SH-SY5Y (cell line): ENCODE data around the gene CCDC9.

Experiments
- GATA2 ChIP-seq: IDR thresholded peaks from 2 replicates; pipeline ENCODE4 v1.6.1; 2011; ENCODE audit warnings: mild to moderate bottlenecking, low read depth, low read length
- GATA3 ChIP-seq: IDR thresholded peaks from 2 replicates; pipeline ENCODE4 v1.6.1; 2011; ENCODE audit warnings: low read depth, mild to moderate bottlenecking, low read length, moderate library complexity

CCDC9 gene

DNA sequence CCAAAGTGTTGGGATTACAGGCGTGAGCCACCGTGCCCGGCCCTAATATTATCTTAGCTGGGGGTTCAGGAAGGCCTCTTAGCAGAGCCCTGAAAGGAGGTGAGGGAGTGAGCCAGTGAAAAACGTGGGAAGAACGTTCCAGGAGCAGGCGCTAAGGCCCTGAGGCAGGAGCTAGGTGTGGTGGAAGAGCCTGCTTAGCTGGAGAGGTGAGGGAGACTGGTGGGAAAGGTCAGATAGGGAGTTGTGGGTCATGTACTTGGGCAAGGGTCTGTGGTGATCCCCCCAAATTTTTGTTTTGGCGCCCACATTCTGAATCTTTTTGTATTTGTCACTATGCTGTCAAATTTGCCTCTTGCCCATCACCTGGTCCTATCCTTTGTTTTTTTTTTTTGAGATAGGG lies 13.3 kb downstream of the CCDC9 start:
- TF ChIP-seq GATA2 (no peak), GATA3 (no peak)

DNA sequence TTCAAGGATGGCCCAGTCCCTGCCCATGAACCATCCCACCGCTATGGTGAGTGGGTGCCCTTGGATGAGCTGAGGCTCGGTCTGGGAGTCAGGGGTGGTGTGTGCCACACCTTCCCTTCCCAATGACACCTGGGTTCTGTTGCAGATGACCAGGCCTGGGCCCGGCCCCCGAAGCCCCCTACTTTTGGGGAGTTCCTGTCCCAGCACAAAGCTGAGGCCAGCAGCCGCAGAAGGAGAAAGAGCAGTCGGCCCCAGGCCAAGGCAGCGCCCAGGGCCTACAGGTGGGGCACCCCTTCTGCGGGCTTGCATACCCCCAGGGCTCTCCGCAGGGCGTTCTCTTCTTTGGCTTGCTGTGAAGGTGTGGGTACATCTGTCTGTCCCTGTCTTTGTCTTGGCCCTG lies 14.1 kb downstream of the CCDC9 start:
- TF ChIP-seq GATA2: no peak
- no peak for TF ChIP-seq GATA3

DNA sequence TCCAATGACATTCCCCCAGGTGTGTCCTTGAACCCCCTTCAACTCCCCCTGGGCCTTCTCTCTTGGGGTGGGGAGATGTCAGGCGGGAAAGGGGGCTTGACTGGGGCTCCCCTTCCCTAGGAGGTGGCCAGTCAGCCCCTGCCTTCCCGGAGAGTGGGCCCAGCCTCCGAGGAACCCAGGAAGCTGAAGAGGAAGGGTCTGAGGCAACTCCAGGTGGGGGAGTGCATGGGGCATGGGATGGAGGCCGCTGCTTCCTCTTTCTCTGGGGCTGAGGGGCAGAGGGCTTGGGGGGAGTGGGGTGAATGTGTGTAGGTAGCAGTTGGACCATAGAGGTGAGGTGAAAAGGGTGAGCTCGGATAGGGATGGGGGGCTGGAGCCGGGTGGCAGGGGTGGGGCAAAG lies 15.6 kb downstream of the CCDC9 start:
- TF ChIP-seq GATA3: no peak
- TF ChIP-seq GATA2: no peak

DNA sequence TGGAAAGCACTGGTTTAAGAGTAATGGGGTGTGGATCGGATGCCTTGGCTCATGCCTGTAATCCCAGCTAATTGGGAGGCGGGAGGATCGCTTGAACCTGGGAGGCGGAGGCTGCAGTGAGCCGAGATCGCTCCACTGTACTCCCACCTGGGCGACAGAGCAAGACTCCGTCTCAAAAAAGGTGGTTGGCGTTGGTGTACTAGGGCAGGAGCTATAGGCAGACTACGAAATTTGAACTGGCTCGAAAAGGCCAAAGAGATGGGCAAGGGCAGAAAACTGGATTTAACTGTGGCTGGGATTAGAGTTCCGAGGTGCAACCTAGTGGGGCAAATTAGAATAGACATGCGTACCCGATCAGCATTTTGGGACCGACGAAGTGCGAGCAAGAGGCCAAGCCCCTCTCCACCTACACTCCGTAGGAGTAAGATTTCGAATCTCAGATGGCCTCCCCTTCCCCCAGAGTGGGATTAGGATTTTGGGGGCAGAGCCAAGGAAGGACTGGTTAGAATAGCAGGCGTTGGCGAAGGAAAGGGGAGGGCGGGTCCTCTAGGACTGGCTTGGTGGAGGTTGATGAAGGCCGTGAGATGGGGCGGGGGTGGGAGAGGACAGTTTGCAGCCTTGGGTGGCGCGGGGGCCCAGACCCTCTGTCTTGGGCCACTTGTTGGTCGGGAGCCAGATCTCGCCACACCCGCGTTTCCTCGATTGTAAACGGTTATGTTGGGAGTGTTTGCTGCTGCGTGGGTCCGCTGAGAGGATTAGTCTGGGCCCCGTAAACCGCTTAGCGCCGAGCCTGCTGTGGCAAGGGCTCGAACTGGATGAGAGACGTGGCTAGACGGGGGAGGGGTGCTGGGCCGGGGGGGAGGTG lies 16.4 kb downstream of the CCDC9 start:
- TF ChIP-seq GATA3 (no peak), GATA2 (no peak)

DNA sequence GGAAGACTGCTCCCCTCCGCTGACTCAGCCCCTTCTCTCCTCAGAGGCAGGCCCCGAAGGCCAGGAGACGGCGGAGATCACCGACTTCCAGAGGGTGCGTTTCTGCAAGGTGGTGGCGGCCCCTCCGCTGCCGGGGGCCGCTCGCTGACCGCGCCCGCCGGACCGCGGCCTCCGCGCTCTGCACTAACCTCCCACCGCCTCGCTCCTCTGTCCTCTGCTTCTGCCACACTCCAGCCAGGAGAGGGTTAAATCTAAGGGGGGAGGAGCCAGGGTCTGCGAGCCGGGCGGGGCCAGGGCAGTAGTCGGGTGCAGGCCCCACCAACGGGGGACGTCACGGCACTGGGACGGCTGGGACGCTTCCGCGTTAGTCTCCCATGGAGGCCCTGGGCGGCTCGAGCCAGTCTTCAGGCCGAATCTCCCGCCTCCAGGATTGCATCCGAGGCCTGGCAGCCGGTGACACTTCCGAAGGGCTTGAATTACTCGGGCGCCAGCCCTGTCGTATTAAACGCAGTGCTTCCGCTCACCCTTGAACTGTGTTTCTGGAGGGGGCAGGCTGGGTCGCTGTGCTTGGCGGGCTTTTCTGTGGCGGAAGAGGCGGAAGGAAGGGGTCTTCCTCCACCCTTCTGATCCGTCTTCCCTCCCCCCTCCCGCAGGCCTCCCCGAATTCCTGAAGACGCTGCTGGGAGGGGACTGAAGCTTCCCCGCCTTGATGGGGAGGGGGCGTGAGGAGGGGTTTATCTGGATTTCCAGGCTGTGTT lies 17.2 kb downstream of the CCDC9 start:
- TF ChIP-seq GATA2 (no peak), GATA3 (no peak)

DNA sequence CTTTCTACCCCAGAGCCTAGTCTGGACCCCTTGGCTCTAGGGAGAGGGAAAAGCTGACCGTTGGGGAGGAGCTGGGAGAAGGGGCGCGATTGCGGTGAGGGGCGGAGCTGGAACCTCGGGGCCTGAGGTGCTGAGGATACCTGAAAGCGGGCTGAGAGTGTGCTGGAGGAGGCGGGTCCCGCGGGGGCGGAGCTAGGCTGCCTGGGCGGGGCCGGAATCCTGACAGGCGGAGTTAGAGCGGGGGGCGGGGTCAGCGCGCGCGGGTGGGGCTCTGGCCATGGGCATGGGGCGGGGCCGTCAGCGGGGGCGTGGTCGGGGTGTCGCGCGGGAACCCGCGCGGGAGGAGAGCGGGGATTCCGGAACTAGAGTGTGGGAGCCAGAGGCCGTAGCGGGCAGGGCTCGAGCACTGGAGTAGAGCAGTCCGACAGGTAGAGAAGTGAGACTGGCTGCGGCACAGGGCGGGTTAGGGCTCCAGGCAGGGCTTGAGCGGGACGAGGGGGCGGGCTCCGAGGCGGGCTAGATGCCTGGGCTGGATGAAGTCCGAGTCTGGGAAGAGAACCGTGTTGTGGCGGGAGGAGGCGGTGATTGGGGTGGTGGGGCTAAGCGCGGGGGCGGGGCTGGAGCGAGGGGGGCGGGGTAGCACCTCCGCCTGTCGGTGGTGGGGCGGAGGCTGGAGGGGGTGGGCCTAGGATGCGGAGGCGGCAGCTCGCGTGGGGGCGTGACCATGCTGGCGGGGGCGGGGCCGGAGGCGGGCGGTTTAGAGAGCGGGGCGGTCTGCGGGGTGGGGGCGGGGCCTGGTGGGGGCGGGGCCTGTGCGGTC lies 18.0 kb downstream of the CCDC9 start, which contains the start of gene INAFM1:
Gene INAFM1, plus strand, starts transcription at position 815 of the 820 bp plus-strand sequence. CDS start 35 bp downstream, outside the sequence.
- TF ChIP-seq GATA2: no peak
- no peak for TF ChIP-seq GATA3

DNA sequence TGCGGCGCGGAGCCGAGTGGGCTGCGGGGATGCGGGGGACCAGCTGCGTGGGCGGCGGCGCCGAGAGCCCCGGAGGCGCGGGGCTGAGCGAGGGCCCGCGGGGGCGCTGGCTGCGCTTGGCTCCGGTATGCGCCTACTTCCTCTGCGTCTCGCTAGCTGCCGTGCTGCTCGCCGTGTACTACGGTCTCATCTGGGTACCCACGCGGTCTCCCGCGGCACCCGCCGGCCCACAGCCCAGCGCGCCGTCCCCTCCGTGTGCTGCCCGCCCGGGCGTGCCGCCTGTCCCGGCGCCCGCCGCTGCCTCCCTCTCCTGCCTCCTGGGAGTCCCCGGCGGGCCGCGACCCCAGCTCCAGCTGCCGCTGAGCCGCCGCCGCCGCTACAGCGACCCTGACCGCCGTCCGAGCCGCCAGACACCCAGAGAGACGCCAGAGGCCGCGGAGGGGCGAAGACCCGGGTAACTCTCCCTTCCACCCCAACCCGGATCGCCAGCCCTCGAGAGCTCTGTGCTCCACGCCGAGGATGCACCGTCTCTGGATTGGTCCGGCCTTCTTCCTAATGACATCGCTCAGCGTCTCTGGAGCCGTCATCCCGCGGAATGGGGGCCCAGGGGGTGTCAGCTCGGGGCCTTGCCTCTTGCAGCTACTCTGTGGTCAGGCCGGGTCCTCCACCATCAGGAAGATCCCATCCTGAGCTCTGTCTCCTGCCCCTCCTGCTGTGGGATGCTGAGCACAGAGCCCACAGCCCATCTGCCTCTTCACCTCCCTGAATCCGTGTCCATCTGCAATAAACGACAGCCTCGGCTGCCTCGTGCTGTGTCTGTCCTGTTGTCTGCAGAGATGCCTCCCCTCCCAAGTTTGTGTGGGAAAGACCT lies 18.8 kb downstream of the CCDC9 start:
- TF ChIP-seq GATA2 (no peak), GATA3 (no peak)

DNA sequence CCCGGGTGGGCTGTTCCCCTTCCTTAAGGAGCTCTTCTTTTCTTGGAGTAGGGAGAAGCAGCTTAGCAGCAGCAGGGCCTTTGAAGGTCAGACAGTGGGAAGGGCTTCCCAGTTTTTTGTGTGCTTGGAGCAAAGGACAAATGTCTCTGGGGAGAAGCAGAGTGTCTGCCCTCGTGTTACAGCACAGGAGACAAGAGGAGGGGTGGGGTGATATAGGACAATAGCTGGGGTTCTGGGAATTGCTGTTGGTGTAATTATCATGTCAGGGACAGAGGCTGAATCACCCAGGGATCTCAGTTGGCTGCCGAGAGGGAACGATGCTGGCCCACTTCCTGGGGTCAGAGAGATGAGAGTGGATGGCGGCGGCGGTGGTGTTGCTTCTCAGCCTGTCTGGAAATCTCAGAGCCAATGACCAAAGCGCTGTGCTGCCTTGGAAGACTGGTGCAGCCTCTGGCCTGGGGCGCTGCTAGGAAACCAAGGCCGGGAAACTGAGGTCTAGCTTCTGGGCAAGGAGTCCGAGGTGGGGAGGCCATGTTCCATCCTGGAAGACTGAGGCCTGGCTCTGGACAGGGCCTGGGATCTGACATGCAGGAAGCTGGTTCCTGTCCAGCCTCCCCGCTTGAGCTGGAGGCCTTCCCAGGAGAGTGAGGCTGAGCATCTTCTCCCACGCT lies 19.6 kb downstream of the CCDC9 start:
- TF ChIP-seq GATA2: no peak
- TF ChIP-seq GATA3: no peak

DNA sequence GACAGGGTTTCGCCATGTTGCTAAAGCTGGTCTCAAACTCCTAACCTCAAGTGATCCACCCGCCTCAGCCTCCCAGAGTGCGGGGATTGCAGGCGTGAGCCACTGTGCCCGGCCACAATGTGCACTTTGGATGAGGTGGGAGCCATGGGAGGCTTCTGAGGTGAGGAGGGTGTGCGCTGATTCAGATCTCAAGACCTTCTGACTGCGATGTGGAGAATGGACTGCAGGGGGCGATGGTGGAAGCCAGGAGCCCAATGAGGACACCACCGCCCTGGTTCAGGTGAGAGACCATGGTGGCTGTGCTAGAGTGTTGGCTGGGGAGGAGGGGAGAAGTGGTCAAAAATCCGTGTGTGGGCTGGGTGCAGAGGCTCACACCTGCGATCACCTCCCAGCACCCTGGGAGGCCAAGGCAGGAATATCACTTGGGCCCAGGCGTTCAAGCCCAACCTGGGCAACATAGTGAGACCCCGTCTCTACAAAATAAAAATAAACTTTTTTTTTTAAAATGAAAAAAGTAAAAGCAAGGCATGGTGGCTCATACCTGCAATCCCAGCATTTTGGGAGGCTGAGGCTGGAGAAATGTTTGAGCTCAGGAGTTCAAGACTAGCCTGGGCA lies 24.0 kb downstream of the CCDC9 start:
- TF ChIP-seq GATA3 (no peak), GATA2 (no peak)

DNA sequence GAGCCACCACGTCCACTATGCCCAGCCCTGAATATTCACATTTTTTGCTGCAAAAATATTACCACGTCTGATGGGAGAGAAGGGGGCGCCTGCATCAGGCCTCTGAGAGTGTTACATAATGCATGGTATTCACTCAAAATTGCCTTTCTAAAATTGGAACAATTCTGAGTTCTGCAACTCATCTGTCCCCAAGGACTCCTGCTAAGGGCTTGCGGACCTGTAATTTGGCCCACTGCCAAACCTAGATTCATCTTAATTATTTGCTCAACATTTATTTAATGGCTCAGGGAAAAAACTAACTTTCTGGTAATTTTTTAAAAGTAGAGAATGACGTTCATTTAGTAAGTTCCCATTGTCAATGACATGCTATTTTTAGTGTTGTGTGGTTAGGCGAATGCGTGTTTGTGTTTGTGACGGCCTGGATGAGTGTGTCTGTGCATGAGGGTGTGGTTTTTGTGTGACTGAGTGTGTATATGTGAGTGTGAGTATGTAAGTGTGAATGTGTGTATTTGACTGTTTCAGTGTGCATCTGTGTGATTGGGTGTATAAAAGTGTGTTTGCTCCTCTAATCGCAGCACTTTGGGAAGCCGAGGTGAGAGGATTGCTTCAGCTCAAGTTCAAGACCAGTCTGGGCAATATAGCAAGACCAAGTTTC lies 27.2 kb downstream of the CCDC9 start:
- TF ChIP-seq GATA3 (no peak), GATA2 (no peak)

DNA sequence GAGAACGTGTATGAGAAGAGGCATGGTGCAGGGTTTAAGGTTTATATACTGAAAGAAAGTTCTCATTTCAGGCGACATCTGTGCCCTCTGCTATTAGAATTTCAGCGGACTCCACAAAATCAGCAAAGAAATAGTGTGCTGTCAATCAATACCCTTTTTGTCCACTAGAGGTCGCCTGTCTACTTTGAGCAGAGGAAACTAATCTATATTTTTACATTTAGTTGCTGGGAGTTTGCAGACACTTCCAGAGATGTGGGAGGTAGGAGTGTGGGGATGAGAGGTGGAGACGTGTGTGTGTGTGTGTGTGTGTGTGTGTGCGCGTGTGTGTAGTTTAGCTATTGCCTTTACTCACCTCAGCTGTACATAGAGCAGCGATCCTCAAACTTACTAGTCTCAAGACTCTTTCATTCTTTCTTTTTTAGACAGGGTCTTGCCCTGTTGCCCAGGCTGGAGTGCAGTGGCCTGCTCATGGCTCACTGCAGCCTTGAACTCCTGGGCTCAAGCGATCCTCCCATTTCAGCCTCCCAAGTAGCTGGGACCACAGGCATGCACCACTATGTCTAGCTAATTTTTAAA lies 28.1 kb downstream of the CCDC9 start:
- TF ChIP-seq GATA2 (no peak), GATA3 (no peak)

DNA sequence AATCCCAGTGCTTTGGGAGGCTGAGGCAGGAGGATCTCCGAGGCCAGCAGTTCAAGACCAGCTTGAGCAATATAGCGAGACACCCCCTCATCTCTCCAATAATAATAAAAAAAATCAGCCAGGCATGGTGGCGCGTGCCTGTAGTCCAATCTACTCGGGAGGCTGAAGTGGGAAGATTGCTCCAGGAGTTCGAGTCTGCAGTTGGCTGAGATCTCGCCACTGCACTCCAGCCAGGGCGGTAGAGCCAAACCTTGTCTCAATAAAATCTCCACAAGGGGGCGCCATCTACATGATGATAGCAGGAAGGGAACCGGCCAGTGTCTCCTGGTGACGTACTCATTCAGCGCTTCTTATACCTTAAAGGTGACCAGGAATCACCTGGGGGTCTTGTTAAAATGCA lies 39.7 kb downstream of the CCDC9 start:
- TF ChIP-seq GATA2: no peak
- no peak for TF ChIP-seq GATA3
